WTC11 (cell line): ENCODE results near the gene LASP1.

ENCODE experiments used
- SP1 ChIP-seq: sonication (generic); formaldehyde crosslinking; conservative IDR thresholded peaks from 2 replicates; pipeline ENCODE4 v1.8.1; 2022; ENCODE audit warnings: missing genetic modification reagents
- ZNF232 ChIP-seq: sonication (generic); formaldehyde crosslinking; IDR thresholded peaks from 2 replicates; pipeline ENCODE4 v1.8.0; 2022; ENCODE audit warnings: mild to moderate bottlenecking, missing genetic modification reagents
- TF ChIP-seq, protein P1 (sequence below): fragments of 200-600 bp; IDR thresholded peaks from 2 replicates; pipeline ENCODE4 v1.8.0; 2022; ENCODE audit warnings: antibody characterized with exemption

DNA sequence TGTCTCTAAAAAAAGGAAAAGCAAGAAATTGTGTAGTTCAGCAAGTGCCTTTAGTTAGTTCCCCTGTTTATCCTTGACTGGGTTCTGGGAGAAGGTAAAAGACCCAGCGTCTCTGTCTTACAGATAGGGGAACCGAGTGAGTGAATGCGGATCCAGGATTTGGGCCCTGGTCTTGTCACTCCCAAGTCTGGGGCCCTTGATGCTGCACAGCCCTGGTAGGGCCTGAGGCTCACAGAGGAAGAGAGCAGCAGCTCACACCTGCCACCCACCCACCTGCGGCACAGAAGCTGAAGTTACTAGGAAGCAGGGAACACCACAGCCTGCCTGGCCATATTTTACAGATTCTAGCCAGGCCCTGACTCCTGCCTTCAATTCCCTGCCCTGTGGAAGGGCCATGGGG, 22.2 kb downstream of the LASP1 start:
- TF ChIP-seq, protein P1, sequence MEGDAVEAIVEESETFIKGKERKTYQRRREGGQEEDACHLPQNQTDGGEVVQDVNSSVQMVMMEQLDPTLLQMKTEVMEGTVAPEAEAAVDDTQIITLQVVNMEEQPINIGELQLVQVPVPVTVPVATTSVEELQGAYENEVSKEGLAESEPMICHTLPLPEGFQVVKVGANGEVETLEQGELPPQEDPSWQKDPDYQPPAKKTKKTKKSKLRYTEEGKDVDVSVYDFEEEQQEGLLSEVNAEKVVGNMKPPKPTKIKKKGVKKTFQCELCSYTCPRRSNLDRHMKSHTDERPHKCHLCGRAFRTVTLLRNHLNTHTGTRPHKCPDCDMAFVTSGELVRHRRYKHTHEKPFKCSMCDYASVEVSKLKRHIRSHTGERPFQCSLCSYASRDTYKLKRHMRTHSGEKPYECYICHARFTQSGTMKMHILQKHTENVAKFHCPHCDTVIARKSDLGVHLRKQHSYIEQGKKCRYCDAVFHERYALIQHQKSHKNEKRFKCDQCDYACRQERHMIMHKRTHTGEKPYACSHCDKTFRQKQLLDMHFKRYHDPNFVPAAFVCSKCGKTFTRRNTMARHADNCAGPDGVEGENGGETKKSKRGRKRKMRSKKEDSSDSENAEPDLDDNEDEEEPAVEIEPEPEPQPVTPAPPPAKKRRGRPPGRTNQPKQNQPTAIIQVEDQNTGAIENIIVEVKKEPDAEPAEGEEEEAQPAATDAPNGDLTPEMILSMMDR = no peak
- TF ChIP-seq SP1 (CRISPR knock-in tag) = no peak
- no peak for TF ChIP-seq ZNF232 (CRISPR knock-in tag)
